HFF-Myc (cell line): ENCODE results near the gene PPP1R14D.

Experiments
- DNase-seq: peaks from one replicate; pipeline ENCODE4 v3.0.0-alpha.2; 2011; ENCODE audit warnings: low read depth; ENCODE audit errors: extremely low read depth
- H3K4me3 ChIP-seq: replicated peaks from 2 replicates; pipeline ENCODE4 v1.5.1; 2011; ENCODE audit warnings: low read depth, mild to moderate bottlenecking, control low read depth, low read length
- CTCF ChIP-seq: IDR thresholded peaks from 2 replicates; pipeline ENCODE4 v1.5.1; 2012; ENCODE audit warnings: mild to moderate bottlenecking, low read depth, low read length, control low read depth; ENCODE audit errors: missing control alignments

Gene PPP1R14D

GRCh38 chr15:40852529-40852928 is 24.0 kb upstream of the PPP1R14D start:
- TF ChIP-seq CTCF = no peak
- no peak for DNase-seq
- H3K4me3 ChIP-seq = no peak overlapping the region

- DNase-seq = no peak
- TF ChIP-seq CTCF = no peak
- no peak overlapping the region for H3K4me3 ChIP-seq
Observed at GRCh38 chr15:40850576-40851112, 22.1 kb upstream of the PPP1R14D start.

GRCh38 chr15:40847223-40847961 is 18.9 kb upstream of the PPP1R14D start:
- DNase-seq = no peak
- H3K4me3 ChIP-seq = no peak overlapping the region
- TF ChIP-seq CTCF = no peak

- no peak overlapping the region for H3K4me3 ChIP-seq
- no peak for DNase-seq
- TF ChIP-seq CTCF = no peak
Observed at GRCh38 chr15:40846841-40847222, 18.3 kb upstream of the PPP1R14D start.

GRCh38 chr15:40845511-40846284 is 17.2 kb upstream of the PPP1R14D start:
- no peak for TF ChIP-seq CTCF
- H3K4me3 ChIP-seq = no peak overlapping the region
- no peak for DNase-seq

- DNase-seq = no peak
- TF ChIP-seq CTCF = no peak
Observed at GRCh38 chr15:40845036-40845435, 16.5 kb upstream of the PPP1R14D start.

More at GRCh38 chr15:40845036-40845435, 16.5 kb upstream of the PPP1R14D start:
- peak overlapping the region; percentile 32 for H3K4me3 ChIP-seq
